OCI-LY3 (cell line): ENCODE results near the gene IP6K1.

Source experiments
- CTCF ChIP-seq: fragments of 200-600, 300-600 bp; sonication (generic); IDR thresholded peaks from 2 replicates; pipeline ENCODE4 v1.5.1; 2014; ENCODE audit warnings: antibody characterized with exemption, low read length, low read depth
- EZH2phosphoT487 ChIP-seq: fragments of 200-600 bp; shearing (Covaris generic); IDR thresholded peaks from 2 replicates; pipeline ENCODE4 v1.6.1; 2018; ENCODE audit warnings: antibody characterized with exemption, mixed run types, low read depth

GRCh38 chr3:49791571-49791970 is 5.2 kb upstream of the IP6K1 start:
- TF ChIP-seq CTCF (no peak), EZH2phosphoT487 (no peak)
